Fibroblast of villous mesenchyme (primary cell): ENCODE measurements around the gene RBM20. TPM values are rescaled to one million over a fixed set of nuclear protein-coding genes. Genes with fewer than 3 reads are reported as not detected.
A peak's percentile ranks its signal among the peaks of the same experiment; 100 is the strongest.
"Not testable (repeated sequence)": the region's sequence is repeated elsewhere in the genome, so short reads cannot be mapped to it uniquely, and the experiment has no call there.

Source experiments
- DNase-seq: peaks from one replicate; pipeline ENCODE4 v3.0.0-alpha.2; 2010; ENCODE audit warnings: low read depth
- H3K4me3 ChIP-seq: 2 replicates; pipeline ENCODE4 v1.5.1; 2011; ENCODE audit warnings: low read depth, mild to moderate bottlenecking, low read length
- total RNA-seq: library from RNA; depleted of rRNA; stranded (reverse); fragments of >200 nt; gene quantifications from 2 replicates; pipeline ENCODE4 v1.2.3, GENCODE V29; 2012
- TF ChIP-seq, protein P1 (sequence below): IDR thresholded peaks from 2 replicates; pipeline ENCODE4 v1.5.1; 2012; ENCODE audit warnings: low read depth, mild to moderate bottlenecking, low read length; ENCODE audit not compliant: insufficient read depth

RBM20 gene
- total RNA-seq, 1 donor: under 0.01 TPM

DNA sequence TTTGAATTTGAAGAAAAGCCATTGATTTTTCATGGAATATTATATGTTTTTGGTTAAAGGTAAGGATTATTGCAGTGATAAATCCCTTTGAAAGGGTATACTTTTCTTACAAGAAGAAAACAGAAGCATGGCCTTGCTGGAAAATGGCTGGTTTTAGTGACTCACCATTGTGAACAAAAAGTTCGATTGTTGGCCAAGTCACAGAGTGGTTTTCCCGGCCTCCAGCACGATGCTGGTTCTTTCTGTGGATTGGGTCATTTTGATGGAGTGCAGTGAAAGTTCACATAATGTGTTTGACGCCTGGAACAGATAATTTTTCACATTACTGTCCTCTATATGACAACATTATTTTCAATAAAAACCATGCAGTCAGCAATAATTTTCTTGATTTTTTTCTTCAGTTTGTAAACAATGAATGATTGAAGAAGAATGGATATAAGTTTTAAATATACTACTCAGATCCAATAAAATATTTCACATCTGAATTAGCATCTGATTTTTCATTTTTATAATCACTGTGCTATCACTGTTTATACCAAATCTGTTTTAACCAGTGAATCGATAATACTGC is 60.9 kb downstream of the RBM20 start:
- no peak overlapping the region for H3K4me3 ChIP-seq
- DNase-seq: no peak
- TF ChIP-seq, protein P1, sequence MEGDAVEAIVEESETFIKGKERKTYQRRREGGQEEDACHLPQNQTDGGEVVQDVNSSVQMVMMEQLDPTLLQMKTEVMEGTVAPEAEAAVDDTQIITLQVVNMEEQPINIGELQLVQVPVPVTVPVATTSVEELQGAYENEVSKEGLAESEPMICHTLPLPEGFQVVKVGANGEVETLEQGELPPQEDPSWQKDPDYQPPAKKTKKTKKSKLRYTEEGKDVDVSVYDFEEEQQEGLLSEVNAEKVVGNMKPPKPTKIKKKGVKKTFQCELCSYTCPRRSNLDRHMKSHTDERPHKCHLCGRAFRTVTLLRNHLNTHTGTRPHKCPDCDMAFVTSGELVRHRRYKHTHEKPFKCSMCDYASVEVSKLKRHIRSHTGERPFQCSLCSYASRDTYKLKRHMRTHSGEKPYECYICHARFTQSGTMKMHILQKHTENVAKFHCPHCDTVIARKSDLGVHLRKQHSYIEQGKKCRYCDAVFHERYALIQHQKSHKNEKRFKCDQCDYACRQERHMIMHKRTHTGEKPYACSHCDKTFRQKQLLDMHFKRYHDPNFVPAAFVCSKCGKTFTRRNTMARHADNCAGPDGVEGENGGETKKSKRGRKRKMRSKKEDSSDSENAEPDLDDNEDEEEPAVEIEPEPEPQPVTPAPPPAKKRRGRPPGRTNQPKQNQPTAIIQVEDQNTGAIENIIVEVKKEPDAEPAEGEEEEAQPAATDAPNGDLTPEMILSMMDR: no peak

DNA sequence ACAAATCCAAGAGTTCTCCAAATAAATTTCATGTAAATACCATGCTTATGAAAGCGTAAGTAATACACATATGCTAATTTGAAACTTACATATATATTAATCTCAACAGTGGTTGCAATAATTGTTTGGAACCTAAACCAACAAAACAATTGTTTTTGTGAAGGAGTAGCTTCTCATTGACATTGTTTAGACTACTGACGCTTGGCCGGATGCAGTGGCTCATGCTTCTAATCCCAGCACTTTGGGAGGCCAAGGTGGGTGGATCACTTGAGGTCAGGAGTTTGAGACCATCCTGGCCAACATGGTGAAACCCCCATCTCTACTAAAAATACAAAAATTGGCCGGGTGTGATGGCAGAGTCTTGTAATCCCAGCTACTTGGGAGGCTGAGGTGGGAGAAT is 61.5 kb downstream of the RBM20 start:
- not testable (repeated sequence) for H3K4me3 ChIP-seq, DNase-seq

DNA sequence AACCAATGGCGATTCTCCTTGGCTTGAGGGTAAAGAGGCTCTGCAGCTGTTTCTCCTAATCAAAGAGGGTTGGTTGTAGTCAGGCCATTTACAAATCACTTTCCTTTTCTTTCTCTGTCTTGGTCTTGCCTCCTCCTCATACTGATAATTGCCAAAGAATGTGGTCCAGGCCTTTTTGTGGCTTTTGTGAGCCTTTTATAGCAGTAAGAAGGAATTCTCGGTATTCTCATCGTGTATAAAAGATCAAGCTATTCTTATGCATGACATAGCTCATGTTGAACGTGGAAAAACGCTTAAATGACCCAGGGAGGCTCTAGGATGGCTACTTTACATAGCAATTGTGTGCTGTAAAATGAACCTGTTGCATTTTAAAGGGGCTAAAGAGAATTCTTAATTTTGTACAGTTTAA is 62.6 kb downstream of the RBM20 start:
- TF ChIP-seq, protein P1: no peak
- no peak overlapping the region for H3K4me3 ChIP-seq
- DNase-seq: peak; percentile 72

DNA sequence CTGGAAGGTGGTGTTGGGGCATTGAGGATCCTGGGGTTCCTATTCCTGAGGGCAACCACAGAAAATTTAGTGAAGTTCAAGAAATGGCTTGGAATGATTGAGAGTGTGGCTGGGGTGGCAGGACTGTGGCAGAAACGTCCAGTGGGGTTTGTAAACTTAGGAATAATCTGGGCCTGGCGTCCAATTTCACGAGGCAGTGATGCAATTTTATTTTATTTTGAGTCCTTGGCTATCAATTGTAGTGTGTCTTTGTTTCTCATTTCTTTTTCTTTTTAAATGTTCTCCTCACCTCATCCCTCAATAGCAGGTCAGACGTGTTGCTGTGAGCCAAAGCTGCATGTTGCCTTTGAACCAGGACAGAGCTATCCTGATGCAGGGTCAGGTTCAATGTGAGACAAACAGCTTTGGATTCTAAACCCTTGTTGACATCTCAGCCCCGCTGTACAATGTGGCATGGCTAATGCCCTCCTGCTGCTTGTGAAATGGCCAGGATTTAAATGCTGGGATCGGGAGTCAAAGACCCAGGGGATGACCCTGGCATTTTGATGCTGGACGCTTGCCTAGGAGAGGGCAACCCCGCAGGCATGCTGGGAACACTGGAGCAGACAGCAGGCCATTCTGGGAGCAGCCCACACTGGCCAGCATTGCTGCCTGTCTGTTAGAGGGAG is 64.8 kb downstream of the RBM20 start:
- TF ChIP-seq, protein P1: no peak
- H3K4me3 ChIP-seq: no peak overlapping the region
- no peak for DNase-seq

DNA sequence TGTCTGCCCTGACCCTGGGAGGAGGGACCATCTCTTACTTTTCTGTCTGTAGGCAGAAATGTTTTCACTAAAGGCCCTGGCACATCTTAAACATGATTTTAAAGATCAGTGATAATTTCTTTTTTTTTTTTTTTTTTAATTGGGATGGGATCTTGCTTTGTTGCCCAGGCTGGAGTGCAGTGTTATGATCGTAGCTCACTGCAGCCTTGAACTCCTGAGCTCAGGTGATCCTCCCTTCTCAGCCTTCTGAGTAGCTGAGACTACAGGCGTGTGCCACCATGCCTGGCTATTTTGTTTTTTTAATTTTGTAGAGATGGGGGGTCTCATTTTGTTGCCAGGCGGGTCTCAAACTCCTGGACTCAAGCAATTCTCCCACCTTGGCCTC is 65.3 kb downstream of the RBM20 start:
- TF ChIP-seq, protein P1: no peak
- no peak overlapping the region for H3K4me3 ChIP-seq
- DNase-seq: no peak

DNA sequence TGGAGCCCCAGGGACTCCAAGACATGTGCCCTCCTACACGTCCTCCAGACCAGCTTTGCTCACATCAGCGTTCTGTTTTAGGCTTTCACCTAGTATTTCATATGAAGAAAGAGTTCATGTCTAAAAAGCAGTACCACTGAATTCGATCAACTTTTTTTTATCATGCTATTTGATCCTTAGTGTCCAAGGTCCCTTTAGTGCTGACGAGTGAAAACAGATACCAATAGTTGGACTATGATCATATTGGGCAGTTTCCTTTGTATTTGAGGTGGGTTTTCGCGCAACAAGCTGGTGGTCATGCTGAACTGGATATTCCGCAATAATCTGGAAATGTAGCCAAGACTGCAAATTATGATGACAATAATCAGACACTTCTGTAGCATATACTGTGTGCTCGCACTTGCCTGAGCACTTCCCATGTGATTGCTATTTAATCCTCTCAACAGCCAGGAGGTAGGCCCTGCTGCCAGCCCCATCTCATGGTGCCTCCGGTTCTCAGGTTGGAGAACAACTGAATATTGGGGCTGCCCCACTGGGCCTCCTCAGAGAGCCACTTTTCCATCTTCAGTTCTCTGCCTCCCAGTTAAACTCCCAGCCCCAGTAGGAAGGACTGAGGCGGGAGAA is 65.9 kb downstream of the RBM20 start:
- no peak for DNase-seq
- no peak overlapping the region for H3K4me3 ChIP-seq
- TF ChIP-seq, protein P1: no peak

DNA sequence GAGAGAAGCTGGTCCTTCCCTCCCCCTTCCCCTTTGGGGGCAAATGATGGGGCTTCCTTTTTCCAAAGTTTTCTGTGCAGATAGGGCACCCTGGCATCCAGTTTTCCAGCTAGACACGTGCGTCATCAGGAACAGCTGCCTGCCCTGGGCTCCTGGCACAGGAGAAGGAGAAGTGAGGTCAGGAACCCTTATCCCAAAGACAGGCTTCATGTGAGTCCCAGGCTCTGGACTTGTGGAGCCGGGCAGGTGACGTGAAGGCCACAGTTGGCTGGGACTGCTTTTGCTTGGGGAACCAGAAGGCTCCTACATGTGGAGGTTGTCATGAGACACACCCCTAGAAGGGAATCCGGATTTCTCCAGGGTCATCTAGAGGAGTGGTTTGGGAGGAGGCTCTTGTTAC is 66.5 kb downstream of the RBM20 start:
- DNase-seq: no peak
- H3K4me3 ChIP-seq: no peak overlapping the region
- TF ChIP-seq, protein P1: no peak
